HG02938 (cell line): ENCODE data around the gene NLRP5.
"Not testable (repeated sequence)": the region's sequence is repeated elsewhere in the genome, so short reads cannot be mapped to it uniquely, and the experiment has no call there.

Experiments used
- ATAC-seq: cut with Tn5 transposase; IDR thresholded peaks from one replicate; pipeline ENCODE4 v1.9.1; 2021; ENCODE audit warnings: mild to moderate bottlenecking, moderate library complexity; ENCODE audit not compliant: unreplicated experiment

NLRP5 gene

GRCh38 chr19:55986487-55986886, at the start of gene NLRP5:
Gene NLRP5 (plus strand): TSS chr19:55986775.
- no peak for ATAC-seq

DNA sequence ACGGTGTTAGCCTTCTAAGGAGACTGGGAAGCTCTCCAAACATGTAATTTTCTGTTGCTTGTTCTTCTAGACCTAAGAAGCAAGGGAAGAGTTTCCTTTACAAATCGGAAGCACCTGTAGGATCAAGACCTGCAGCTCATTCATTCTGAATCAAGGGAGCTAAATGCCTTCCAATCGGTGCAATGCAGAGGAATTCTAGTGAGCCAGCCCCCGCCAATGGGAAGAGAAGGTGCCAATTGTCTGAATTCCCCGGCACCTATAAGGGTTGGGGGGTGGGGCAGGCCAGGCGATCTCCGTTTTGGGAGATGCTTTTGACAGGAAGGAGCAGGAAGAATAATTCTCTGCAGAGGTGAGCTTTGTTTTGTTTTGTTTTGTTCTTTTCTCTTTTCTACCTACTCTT, 47.4 kb upstream of the NLRP5 start:
- ATAC-seq = no peak

- ATAC-seq = no peak
These were observed 46.3 kb upstream of the NLRP5 start for GRCh38 chr19:55940306-55940705.

GRCh38 chr19:55947532-55947931, 39.0 kb upstream of the NLRP5 start, which contains the start of gene NLRP8:
Gene NLRP8 (plus strand): TSS chr19:55947832.
- no peak for ATAC-seq

- not testable (repeated sequence) for ATAC-seq
These were observed 36.0 kb upstream of the NLRP5 start for GRCh38 chr19:55950566-55950965.

- no peak for ATAC-seq
These were observed 30.1 kb upstream of the NLRP5 start for GRCh38 chr19:55956431-55956830.

DNA sequence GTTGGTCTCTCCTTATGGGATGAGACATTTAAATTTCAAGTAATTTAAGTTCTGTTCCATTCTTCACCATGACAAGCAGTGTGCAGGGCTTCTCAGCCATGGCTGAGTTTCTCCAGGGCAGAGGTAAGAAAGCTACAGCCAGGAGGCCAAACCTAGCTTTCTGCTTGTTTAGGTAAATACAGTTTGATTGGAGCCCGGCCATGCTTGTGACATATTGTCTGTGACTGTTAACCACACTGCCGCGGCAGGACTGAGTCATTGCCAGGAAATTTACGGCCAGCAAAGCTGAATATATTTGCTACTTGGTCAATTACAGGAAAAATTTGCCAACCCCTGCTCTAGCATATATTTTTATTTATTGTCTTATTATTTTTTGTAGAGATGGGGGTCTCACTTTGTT, 28.2 kb upstream of the NLRP5 start:
- ATAC-seq = no peak

DNA sequence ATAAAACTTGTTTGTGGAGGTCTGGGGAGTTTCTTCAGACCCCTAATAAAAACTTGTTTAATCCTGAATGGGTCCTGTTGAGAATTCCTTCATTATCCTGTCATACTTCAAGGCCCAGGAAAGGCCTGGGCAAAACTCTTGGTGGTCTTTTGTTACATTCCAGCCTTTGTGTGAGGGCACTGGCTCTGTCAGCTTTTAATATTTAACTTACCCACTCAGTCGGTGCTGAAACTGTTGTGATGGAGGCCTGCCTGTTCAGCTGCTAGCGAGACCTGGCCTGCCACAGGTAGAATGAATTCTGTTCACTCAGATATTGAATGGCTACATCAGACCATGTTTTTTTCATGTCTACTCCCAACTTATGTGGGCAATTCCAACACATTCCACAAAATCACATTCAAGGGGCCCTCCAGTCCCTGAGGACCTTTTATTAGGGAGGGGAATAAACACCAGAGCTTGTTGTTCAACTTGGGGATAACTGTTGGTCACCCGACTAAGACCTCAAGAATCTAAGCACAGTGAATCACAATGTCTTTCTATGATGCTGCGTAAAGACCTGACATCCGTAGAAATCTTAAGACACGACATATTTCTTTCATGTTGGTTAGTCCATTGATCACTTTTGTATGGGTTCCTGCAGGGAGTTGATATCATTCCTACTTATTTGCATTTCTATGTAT, 26.4 kb upstream of the NLRP5 start:
- no peak for ATAC-seq

DNA sequence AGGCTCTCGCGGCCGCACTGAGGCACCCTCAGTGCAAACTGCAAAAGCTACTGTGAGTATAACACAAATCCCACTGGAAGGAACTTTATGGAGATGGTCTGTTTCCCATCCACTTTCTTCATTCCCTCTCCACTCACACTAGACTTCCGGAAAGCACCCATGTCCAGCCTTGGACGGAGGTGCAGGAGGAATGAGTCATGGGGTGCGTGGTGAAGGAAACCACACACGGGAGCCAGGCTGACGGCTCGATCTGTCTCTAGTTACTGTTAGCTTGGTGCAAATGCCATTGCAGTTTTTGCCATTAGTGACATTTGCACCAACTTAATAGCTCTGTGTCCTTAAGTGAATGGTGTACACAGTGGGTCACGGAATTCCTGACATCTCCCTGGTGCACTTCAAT, 24.4 kb upstream of the NLRP5 start:
- no peak for ATAC-seq

GRCh38 chr19:55973982-55974381, 12.6 kb upstream of the NLRP5 start:
- ATAC-seq = no peak

- ATAC-seq = no peak
These were observed 6.2 kb upstream of the NLRP5 start for GRCh38 chr19:55980415-55980814.

DNA sequence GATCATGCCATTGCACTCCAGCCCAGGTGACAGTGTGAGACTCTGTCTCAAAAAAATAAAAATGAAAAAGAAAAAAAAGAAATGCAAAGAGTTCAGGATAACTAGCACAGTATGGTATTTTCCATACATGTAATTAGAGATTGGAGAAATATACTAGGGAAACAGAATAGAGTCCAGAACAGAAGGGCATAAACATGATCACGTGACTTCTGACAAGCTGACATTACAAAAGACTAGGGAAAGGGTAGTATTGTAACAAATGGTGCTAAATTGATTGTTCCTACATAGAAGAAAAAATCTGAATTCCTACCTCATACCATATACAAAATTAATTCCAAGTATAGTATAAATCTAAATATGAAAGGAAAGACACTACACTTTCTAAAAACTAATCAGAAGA, 1.3 kb upstream of the NLRP5 start:
- no peak for ATAC-seq

- no peak for ATAC-seq
These were observed 4.3 kb downstream of the NLRP5 start for GRCh38 chr19:55990831-55991230.

GRCh38 chr19:55993492-55993891, 6.9 kb downstream of the NLRP5 start:
- no peak for ATAC-seq

DNA sequence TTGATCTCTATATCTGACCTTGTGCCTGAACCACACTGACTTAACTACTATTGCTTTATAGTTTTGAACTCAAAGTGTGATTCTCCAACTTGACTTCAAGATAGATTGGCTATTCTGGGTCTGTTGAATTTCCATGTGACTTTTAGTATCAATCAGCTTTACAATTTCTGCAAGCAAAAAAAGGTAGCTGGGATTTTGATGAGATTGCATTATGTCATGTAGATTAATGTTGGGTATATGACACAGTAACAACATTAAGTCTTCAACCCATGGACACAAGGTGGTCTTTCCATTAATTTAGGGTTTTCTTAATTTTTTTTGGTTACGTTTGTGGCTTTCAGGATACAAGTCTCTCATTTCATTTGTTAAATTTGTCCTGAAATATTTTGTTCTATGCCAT, 28.2 kb downstream of the NLRP5 start:
- ATAC-seq = no peak

DNA sequence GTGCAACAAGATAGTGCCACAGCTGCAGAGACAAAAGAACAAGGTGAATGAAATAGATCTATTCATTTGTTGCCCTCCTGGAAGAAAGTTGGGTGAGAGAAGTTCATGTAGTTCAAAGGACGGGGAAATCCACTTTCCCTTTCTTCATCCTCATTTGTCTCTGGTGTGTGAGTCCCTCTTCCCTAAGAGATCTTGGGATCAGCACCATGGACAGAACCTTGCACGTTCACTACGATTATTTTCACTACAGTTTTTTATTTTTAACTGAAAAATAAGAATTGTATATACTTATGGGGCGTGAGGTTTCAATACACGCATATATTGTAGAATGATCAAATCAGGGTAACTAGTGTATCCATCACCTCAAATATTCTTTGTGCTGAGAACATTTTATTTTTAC, 29.2 kb downstream of the NLRP5 start:
- ATAC-seq = no peak

DNA sequence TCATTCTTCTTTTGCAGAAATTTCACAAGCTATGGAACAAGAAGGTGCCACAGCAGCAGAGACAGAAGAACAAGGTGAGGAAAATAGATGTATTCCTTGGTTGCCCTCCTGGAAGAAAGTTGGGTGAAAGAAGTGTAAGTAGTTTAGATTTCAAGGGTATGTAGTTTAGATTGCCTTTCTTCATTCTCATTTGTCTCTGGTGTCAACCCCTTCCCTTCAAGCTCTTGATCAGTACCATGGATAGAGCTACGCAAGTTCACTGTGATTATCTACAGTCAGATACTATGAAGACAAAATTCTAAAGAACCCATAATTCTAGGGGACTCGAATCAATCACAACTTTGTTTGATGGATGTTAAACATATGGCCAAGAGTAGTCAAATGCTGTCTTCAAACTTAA, 32.8 kb downstream of the NLRP5 start:
- not testable (repeated sequence) for ATAC-seq

- not testable (repeated sequence) for ATAC-seq
These were observed 33.9 kb downstream of the NLRP5 start for GRCh38 chr19:56020355-56020975.

DNA sequence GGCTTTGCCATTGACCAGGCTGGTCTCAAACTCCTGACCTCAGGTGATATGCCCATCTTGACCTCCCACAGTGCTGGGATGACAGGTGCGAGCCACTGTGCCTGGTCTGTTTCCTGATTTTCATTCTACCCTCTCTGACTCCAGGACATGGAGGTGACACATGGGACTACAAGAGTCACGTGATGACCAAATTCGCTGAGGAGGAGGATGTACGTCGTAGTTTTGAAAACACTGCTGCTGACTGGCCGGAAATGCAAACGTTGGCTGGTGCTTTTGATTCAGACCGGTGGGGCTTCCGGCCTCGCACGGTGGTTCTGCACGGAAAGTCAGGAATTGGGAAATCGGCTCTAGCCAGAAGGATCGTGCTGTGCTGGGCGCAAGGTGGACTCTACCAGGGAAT, 40.2 kb downstream of the NLRP5 start:
- ATAC-seq = no peak

GRCh38 chr19:56053596-56053995, 67.0 kb downstream of the NLRP5 start:
- no peak for ATAC-seq

GRCh38 chr19:56066152-56067023, 79.8 kb downstream of the NLRP5 start:
- ATAC-seq = no peak

DNA sequence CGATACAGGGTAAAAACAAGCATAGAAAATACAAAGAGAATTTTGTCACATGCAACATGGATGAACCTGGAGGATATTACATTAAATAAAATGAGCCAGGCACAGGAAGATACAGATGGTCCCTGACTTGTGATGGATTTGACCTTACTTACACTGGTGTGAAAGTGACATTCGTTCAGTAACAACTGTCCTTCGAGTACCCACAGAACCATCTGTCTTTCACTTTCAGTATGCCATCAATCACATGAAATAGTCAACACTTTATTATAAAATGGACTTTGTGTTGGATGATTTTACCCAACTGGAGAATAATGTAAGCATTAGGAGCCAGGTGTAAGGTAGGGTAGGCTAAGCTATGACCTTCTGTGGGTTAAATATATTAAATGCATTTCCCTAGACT, 83.1 kb downstream of the NLRP5 start:
- no peak for ATAC-seq
